GM18909 (cell line): Measurements from ENCODE around the gene CST9.
"Not testable (repeated sequence)": the region's sequence is repeated elsewhere in the genome, so short reads cannot be mapped to it uniquely, and the experiment has no call there.

ENCODE experiments used
- ATAC-seq: cut with Tn5 transposase; IDR thresholded peaks from one replicate; pipeline ENCODE4 v1.9.1; 2021; ENCODE audit warnings: mild to moderate bottlenecking; ENCODE audit not compliant: unreplicated experiment, poor library complexity

CST9 gene

DNA sequence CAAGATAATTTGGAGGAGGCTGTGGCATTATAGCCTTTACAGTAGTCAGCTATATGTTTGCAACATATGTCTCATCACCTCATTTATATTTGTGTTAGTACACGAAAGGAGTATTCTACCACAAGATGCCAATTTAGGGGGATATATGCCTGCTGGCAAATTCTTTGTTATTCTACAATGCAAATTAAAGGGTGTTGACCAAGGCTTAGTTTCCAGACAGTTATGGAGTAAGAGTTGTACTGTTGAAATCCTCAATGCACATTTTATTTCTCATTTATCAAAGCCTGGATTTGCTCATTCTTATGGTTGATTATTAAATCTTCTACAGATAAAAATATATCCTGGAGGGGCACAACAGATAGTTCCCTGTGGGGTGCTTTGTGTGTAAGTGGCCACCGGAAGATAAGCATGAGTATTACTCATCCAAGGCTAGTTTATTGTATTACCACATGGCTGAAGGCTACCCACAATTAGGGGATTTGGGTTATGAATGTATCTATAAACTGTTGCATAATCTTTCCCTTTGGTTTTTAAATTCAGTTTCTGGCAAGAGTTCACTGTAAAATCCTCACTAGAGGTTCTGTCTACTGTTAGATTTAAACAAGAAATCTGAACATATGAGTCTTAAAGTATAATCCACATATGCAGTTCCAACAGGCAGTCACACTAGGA is 9.0 kb downstream of the CST9 start:
- no peak for ATAC-seq

DNA sequence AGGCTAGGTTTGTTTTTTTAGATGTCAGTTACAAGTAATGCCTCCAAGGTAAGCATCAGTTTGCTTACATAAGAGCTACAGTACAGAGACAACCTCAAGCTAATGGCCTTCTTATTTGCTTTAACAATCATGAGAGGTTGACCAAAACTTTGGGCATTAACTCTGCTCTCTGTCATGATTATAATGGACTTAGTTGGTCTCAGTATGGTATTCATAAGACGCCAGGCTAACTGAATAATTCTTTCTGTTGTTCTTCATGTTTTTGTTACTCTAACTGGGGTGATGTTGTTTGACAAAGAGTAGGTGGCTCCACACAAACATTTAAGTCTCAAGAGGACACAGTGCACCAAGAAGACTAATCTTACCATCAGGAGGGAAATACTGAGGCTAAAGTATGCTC is 9.8 kb downstream of the CST9 start:
- ATAC-seq = no peak

- no peak for ATAC-seq
Observed at GRCh38 chr20:23588434-23589403, 17.0 kb downstream of the CST9 start.

GRCh38 chr20:23587631-23588030 is 18.1 kb downstream of the CST9 start:
- no peak for ATAC-seq

DNA sequence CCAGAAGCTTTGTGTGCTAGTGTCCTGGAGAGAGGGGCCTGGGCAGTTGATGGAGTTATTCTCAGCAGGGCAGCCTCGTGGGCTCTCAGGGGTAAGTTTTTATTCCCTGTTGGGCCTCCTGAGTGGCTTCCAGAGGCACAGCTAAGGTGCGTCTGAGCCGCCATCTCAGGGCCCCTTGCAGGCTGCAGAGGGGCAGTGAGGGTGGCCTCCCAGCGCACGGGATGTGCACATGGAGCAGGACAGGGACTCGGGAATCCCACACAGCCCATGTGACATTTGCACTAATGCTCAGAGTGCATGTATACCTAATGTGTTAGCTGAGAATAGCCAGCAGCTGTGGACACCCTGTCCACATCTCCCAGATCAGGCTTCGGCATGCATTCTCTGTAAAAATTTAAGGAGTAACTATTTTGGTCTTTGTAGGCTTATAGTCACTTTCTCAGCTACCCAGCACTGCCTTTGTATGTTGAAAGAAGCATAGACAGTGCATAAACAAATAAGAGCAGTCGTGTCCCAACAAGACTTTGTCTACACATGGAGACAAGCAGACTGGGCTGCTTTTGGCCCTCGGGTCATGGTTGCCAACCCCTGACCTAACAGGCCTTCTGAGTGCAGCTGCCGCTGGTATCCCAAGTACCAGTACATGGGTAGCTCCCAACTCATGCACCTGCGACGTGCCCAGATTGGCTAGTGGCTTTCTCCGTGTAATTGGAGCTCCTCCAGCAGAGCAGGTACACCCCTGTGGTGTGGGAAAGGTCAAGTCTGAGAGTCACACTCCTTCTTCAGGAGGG is 18.8 kb downstream of the CST9 start:
- ATAC-seq = no peak

DNA sequence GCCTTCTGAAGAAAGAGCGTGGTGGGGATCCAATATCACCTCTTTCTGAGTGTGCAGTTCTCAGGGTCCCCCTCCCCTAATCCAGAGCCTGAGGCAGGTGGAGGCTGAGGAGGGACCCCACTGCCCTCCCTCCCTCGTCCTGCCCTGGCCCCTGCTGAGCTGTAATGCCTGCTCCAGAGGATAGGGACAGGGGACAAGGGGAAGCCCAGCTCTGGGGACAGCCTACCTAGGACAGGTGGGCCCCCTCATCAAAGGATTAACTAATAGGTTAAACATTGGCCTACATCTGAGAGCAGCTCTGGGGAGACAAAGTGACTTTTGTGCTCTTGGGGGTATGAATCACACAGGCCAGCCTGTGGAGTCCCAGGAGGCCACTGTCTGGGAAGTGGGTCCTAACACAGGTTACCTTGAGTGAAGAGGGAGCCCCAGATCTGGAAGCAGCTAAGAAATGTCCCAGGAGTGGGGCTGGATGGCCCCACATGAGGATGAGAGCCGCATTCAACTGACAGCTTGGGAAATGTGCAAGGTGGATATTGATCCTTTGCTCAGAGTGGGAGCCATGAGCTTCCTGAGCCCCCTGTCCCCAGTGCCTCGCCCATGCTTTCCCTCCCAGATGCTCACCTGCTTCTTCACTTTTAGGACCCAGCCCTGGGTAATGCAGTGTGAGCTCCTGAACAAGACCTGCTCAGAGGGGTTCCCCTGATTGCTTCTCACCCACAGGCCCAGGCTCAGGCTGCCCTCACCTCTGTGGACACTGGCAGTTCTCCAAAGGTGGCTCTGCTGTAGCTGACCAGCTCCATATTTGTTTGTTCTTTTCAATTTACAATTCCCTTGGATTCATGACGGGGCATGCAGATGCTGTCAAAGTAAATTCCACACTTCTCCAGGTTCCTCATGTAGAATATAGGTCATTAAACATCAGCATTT is 19.6 kb downstream of the CST9 start:
- ATAC-seq = no peak

DNA sequence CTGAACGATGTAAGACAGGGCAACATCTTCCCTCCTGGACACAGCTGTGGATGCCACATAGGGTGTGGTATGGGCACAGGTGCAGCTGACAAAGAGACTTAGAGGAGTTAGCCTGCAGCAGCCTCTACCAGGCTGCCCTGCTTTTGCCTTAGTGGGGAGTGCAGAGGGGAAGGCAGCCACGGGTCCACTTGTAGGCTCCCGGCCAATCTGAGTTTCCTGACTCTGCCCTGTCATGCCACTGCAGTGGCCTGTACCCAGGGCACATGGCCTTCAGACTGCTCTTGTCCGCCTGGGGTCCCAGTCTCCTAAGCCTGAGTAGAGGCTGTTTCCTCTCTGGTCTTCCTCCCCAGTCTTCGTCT is 20.3 kb downstream of the CST9 start:
- no peak for ATAC-seq

GRCh38 chr20:23584434-23585199 is 21.1 kb downstream of the CST9 start:
- ATAC-seq = no peak

DNA sequence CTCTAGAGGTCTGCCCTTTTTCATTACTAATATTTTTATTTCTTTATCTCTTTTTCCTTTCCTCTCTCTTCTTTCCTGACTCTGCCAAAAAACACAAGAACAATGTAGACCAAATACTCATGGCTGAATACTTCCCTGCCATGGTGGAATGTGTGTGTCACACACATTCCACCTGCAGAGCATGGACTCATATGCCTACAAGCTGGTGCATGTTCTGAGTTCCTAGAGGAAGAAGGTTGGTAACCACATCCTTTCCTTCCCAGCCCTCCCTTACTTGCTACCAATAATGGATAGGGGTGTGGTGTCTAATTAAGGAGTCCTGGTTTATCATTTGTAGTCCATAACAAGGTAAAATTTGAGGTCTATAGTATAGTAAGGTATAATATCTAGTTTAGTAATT is 22.2 kb downstream of the CST9 start:
- ATAC-seq = no peak

DNA sequence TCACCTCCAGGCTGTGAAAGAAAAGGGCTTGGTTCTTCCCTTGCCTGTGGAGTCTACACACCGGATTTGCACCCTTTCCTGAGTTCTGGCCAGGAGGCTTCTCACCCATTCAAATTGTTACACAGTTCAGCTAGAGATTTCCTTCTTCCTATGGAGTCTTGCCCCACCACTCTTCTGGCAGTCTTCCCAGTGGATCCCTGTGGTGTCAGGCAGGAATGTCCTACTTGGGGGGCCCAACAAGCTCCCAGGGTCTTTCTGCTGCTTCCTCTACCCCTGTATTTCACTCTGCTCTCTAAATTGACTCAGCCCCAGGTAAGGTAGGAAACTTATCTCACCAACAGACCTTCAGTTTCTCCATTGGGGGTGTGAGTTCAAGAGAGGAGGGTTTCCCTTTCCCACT is 23.4 kb downstream of the CST9 start:
- no peak for ATAC-seq

- ATAC-seq = not testable (repeated sequence)
Observed at GRCh38 chr20:23581833-23582232, 23.9 kb downstream of the CST9 start.

- ATAC-seq = no peak
Observed at GRCh38 chr20:23574977-23575376, 30.7 kb downstream of the CST9 start.

DNA sequence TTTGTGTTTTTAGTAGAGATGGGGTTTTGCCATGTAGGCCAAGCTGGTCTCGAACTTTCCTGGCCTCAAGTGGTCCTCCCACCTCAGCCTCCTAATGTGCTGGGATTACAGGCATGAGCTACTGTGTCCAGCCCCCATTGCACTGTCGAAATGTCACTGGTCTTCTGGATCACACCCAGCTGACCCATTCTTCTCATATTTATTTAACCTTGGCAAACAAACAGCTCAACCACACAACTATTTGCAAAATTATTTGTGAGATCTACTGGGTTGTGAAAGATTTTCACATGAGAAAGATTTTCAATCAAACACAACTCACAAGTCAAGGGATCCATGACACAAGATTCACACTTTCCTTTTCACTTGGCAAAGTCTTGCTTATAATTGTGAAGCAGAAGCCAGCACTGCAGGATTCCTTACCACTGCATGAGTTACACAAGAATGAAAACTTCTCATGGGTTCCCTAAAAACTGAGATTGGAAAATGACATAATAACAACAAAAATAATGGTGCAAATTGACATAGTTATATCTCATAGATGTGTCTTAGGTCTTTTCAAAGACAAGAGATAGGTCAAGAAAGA is 35.4 kb downstream of the CST9 start:
- ATAC-seq = no peak

DNA sequence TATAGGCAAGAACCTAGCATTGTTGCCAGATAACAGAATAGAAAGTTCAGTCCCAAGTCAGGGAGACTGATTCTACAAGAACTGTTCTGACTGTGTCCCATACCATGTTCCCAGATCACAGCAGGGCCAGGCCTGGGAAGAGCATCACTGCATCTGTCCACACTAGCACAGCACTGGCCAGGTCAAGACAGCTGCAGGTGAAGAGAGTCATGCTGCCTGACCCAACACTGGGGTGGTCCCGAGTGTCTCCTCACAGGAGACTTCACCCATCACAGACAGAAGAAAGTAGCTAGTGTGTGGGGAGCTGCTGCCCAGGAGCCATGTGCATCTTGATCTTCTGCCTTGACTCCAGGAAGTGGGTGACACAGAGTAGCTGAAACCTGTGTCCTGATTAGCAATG is 36.1 kb downstream of the CST9 start:
- no peak for ATAC-seq

DNA sequence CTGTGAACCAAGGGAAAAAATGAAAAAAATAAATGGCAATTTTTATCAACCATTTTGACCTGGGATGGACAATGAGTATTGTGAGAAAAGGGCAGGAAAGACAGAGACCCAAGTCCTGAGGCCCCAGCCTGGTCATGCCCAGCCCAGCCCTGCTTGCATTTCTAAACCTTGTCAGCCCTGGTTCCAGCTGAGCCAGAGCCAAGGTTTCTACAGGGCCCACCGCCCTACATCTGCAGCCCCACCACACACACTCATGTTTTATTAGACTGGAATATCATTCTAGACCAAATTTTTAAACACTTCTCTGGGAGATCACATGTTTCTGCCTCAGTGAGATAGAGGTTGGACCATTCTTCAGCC is 36.8 kb downstream of the CST9 start:
- no peak for ATAC-seq

- ATAC-seq = no peak
Observed at GRCh38 chr20:23568320-23568970, 37.3 kb downstream of the CST9 start, which contains the start of gene CST9L. Gene CST9L, minus strand, starts transcription at chr20:23568484. Its CDS starts 34 bp downstream, at chr20:23568450.

DNA sequence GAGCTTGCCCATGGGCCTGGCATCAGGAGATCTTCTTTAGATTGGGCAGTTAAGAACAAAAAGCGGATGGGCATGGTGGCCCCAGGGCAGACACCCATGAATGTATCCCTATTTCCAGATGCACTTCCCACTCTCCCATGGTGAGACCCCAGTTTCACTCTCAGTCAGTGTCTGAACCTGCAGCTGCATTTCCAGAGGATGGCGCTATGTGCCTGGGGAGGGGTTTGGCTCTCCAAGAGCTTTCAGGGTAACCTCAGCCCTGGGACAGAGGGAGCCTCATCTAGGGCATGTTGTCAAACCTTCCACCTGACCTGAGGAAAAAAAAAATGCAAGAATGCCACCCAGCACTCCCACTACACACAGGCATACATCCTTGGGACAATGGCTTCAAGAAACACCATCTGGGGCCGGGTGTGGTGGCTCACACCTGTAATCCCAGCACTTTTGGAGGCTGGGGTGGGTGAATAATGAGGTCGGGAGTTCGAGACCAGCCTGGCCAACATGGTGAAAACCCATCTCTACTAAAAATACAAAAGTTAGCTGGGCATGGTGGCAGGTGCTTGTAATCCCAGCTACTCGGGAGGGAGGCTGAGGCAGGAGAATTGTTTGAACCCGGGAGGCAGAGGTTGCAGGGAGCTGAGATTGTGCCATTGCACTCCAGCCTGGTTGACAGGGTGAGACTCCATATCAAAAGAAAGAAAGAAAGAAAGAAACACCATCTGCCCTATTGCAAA is 39.4 kb downstream of the CST9 start:
- ATAC-seq = no peak
